Esophagus muscularis mucosa (tissue), 3 donors: ENCODE data around the gene SLC16A3.

Source experiments
- CTCF ChIP-seq, 3 experiments: fragments of 200-600 bp in 2 of 3; fragments of 450-650 bp in 1 of 3; sonication (generic) in 2 of 3; IDR thresholded peaks; one replicate each; pipeline ENCODE4 v1.5.1; 2017 to 2019; ENCODE audit warnings: antibody characterized with exemption in 3 of 3, mild to moderate bottlenecking in 2 of 3, moderate library complexity in 1 of 3
- POLR2A ChIP-seq: fragments of 450-650 bp; IDR thresholded peaks from one replicate; pipeline ENCODE4 v1.6.1; 2017; ENCODE audit warnings: antibody characterized with exemption, moderate library complexity, mild to moderate bottlenecking, low read depth
- POLR2AphosphoS5 ChIP-seq, 2 donors: sonication (generic); formaldehyde crosslinking; IDR thresholded peaks; one replicate each; pipeline ENCODE4 v1.6.1; 2017; ENCODE audit warnings: antibody characterized with exemption in 2 of 2

DNA sequence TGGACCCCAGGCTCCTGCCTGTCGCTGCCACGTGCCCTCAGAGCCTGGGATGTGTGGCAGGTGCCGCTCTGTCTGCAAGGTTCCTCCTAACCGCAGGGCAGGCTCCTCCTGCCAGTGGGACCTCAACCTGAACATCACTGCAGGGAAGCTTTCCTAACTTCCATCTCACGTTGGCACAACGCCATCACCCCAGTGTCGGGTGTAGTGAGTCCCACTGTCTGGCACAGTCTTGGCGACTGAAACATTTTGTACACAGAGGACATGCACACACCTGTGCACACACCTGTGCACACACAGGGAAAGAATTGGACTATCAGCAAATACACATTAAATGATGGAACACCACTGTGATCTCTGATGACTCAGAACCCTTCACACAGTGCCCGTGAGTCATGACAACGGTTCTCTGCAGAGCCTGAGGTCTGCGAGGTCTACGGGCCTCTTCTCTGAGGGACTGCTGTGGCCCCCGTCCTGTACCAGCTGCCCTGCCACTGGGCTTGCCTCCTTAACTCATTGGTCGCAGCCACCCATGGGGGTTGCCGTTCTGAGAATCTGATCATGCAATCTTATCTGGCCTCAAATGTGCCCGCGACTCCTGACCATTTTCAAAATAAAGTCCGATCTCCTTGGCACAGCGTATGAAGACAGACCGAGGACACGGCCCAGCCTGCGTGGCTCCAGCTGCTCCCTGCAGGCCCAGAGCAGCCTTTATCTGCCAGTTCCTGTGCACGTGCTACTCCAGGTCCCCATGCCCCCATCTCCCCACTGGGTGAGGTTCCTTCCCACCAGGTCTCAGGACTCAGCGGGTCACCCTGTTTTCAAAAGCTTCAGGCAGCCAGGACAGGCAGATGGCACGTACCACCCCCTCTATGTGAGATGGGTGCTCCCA lies 23.8 kb upstream of the SLC16A3 start:
- TF ChIP-seq POLR2AphosphoS5 (IDR thresholded peaks at IDR 0.05) = no peak
- TF ChIP-seq POLR2A = no peak
- no peak for TF ChIP-seq CTCF (IDR thresholded peaks at IDR 0.05)
